Activated CD8-positive, alpha-beta T cell treated with anti-CD3 and anti-CD28 coated beads for 36 hours (primary cell): ENCODE data around the gene UBAC2. TPM values are rescaled to one million over a fixed set of nuclear protein-coding genes. Genes with fewer than 3 reads are reported as not detected.

Experiments
- ATAC-seq: fragments of 200-7000 bp; cut with Tn5 transposase; one replicate; pipeline ENCODE4 v1.10.0; 2021; ENCODE audit warnings: mild to moderate bottlenecking, moderate library complexity
- CTCF ChIA-PET: fragments of 350-600 bp; sonication (Branson Sonifier 250); formaldehyde crosslinking; loops from one replicate; lab custom pipeline; 2021; ENCODE audit warnings: antibody characterized with exemption; lab: Charles Lee
- POLR2A ChIA-PET: fragments of 350-600 bp; sonication (Branson Sonifier 250); formaldehyde crosslinking; loops from one replicate; lab custom pipeline; 2021; ENCODE audit warnings: antibody characterized with exemption; lab: Charles Lee
- DNase-seq: peaks from one replicate; pipeline ENCODE4 v3.0.0-alpha.2; 2020
- H3K27ac Mint-ChIP-seq: one replicate; pipeline ENCODE4 v1.8.0; 2021; ENCODE audit warnings: mild to moderate bottlenecking, mixed read lengths
- H3K27me3 Mint-ChIP-seq: one replicate; pipeline ENCODE4 v1.8.0; 2021; ENCODE audit warnings: mixed read lengths
- H3K36me3 Mint-ChIP-seq: one replicate; pipeline ENCODE4 v1.8.0; 2021; ENCODE audit warnings: low read depth, mixed read lengths
- H3K4me1 Mint-ChIP-seq: one replicate; pipeline ENCODE4 v1.8.0; 2021; ENCODE audit warnings: low read depth, mixed read lengths
- H3K4me3 Mint-ChIP-seq: one replicate; pipeline ENCODE4 v1.8.0; 2021; ENCODE audit warnings: mild to moderate bottlenecking, moderate library complexity, mixed read lengths
- H3K9me3 Mint-ChIP-seq: one replicate; pipeline ENCODE4 v1.8.0; 2021; ENCODE audit warnings: mixed read lengths
- intact Hi-C: fragments of 100-400 bp; cut with micrococcal nuclease; formaldehyde crosslinking; loops from one replicate; pipeline ENCODE4 v1.10.0; 2022
- total RNA-seq, 2 experiments: library from RNA; stranded (reverse); gene quantifications; one replicate each; pipeline ENCODE4 v1.2.3, GENCODE V29; 2021
- TF ChIP-seq, protein P1 (sequence below): fragments of 200-600 bp; IDR thresholded peaks from one replicate; pipeline ENCODE4 v1.8.0; 2022; ENCODE audit warnings: antibody characterized with exemption, mild to moderate bottlenecking

UBAC2 gene
- total RNA-seq, 2 experiments from 2014 or later = 63.7 to 68.4 TPM

DNA sequence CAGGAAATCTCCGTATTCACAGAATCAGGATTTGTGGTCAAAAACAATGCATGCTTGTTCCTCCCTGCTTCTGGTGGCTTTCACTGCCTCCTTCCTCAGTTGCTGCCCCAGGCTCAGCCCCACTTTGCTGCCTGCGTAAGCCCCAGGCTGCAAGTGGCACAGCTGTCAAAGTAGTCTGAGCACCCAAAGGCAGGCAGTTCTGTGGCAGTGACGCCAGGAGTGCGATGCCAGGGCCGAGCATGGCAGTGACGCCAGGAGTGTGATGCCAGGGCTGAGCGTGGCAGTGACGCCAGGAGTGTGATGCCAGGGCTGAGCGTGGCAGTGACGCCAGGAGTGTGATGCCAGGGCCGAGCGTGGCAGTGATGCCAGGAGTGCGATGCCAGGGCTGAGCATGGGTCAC, 183.8 kb downstream of the UBAC2 start:
- ATAC-seq = peak; percentile 25
- Mint-ChIP-seq H3K27ac (peak overlapping the region; percentile 81), H3K27me3 (no peaks in the 10 kb centered on the region), H3K4me3 (no peak overlapping the region), H3K9me3 (no peaks in the 10 kb centered on the region), H3K4me1 (peaks cover 92% of the 10 kb centered on the region), H3K36me3 (peaks cover 50% of the 10 kb centered on the region)
- CTCF ChIA-PET = interaction anchor here (0.8 to 19.3 kb wide), 5 partner anchors 12 to 208 kb away, joined by 3 to 395 read pairs (median 5); no protein-coding TSS in a partner anchor
- peak; percentile 65 for DNase-seq
- TF ChIP-seq, protein P1, sequence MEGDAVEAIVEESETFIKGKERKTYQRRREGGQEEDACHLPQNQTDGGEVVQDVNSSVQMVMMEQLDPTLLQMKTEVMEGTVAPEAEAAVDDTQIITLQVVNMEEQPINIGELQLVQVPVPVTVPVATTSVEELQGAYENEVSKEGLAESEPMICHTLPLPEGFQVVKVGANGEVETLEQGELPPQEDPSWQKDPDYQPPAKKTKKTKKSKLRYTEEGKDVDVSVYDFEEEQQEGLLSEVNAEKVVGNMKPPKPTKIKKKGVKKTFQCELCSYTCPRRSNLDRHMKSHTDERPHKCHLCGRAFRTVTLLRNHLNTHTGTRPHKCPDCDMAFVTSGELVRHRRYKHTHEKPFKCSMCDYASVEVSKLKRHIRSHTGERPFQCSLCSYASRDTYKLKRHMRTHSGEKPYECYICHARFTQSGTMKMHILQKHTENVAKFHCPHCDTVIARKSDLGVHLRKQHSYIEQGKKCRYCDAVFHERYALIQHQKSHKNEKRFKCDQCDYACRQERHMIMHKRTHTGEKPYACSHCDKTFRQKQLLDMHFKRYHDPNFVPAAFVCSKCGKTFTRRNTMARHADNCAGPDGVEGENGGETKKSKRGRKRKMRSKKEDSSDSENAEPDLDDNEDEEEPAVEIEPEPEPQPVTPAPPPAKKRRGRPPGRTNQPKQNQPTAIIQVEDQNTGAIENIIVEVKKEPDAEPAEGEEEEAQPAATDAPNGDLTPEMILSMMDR = no peak
- POLR2A ChIA-PET = interaction anchor here (0.8 to 2.0 kb wide), 7 partner anchors 13 to 115 kb away, joined by 3 to 7 read pairs (median 6); no protein-coding TSS in a partner anchor
- intact Hi-C loops = loop anchor here (2.0 kb wide), 1 partner anchor 28 kb away; no protein-coding TSS in a partner anchor

DNA sequence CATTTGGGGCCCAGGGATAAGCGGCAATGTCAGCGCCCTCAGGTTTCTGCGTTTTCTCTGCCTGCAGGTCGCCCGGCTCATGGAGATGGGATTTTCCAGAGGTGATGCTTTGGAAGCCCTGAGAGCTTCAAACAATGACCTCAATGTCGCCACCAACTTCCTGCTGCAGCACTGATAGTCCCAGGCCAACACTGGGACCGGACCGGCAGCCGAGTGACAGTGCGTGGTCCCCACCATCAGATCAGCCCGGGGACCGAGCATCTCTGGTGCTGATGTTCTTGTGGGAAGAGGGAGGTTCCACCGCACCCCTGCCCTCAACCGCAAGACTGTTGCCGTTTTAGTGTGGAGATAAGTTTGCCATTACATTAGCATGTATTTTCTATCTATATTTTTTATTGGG, 184.5 kb downstream of the UBAC2 start:
- Mint-ChIP-seq H3K27me3 (no peaks in the 10 kb centered on the region), H3K27ac (peak overlapping the region; percentile 81), H3K36me3 (peaks cover 43% of the 10 kb centered on the region), H3K9me3 (no peaks in the 10 kb centered on the region), H3K4me1 (peaks cover 85% of the 10 kb centered on the region), H3K4me3 (no peak overlapping the region)
- DNase-seq (peak; percentile 16), ATAC-seq (no peak)
- CTCF ChIA-PET = interaction anchor here (3.4 to 19.3 kb wide), 3 partner anchors 10 to 115 kb away, joined by 19 to 395 read pairs (median 280); no protein-coding TSS in a partner anchor
- POLR2A ChIA-PET = interaction anchor here (1.8 to 2.0 kb wide), 2 partner anchors 33 to 49 kb away, joined by 6 to 7 read pairs; no protein-coding TSS in a partner anchor
- TF ChIP-seq, protein P1 = no peak
- intact Hi-C loops = loop anchor here (2.0 kb wide), 1 partner anchor 28 kb away; no protein-coding TSS in a partner anchor

DNA sequence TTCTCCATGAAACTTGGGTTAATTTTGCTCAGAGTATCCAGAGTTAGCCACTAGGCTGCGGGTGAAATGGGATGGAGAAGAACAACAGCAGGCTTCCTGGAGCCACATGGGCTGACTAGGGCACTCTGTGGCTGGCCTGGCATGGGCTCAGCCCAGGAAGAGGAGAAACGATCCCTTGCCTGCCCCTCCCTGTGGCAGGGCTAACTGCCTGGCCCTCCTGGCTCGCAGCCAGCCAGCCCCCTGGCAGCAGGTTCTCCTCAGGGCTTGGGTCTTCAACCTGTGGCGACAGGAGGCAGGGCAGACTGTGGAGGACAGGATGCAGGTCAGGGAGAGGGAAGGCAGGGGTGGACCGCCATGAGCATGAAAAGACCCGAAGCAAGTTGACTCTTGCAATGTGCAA, 185.3 kb downstream of the UBAC2 start:
- CTCF ChIA-PET = interaction anchor here (1.2 to 19.3 kb wide), 13 partner anchors 11 to 210 kb away, joined by 3 to 395 read pairs (median 19); partner anchors contain the start of gene UBAC2
- intact Hi-C loops = loop anchor here (2.0 kb wide), 1 partner anchor 29 kb away; no protein-coding TSS in a partner anchor
- ATAC-seq (no peak), DNase-seq (no peak)
- no peak overlapping the region for H3K4me3 Mint-ChIP-seq
- POLR2A ChIA-PET = interaction anchor here (4.7 kb wide), 1 partner anchor 49 kb away, joined by 30 read pairs; no protein-coding TSS in a partner anchor
- TF ChIP-seq, protein P1 = no peak
- H3K9me3 Mint-ChIP-seq = no peaks in the 10 kb centered on the region
- no peaks in the 10 kb centered on the region for H3K27me3 Mint-ChIP-seq
- peaks cover 78% of the 10 kb centered on the region for H3K4me1 Mint-ChIP-seq
- H3K36me3 Mint-ChIP-seq = peaks cover 39% of the 10 kb centered on the region
- H3K27ac Mint-ChIP-seq = peak overlapping the region; percentile 23

DNA sequence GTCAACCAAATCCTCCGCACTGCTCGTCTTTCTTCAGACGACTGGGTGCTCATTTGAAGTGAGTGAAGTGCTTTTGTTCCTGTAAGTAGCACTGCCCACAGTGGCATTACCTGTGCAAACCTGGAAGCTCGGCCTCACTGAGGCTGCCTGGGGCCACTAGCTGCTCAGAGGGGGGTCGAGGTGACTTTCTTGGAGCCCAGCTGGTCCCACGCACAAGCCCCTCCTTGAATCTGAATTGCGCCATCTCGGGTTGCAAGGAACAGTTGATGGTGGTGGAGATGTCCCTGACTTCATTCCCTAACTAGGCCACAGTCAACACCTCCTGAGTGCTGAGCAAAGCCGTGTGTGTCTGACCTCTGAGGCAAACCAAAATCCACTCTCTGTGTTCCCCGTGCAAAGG, 185.8 kb downstream of the UBAC2 start:
- no peak for ATAC-seq
- DNase-seq = no peak
- intact Hi-C loops = no loop called here
- no peaks in the 10 kb centered on the region for H3K9me3 Mint-ChIP-seq
- peaks cover 72% of the 10 kb centered on the region for H3K4me1 Mint-ChIP-seq
- no peaks in the 10 kb centered on the region for H3K27me3 Mint-ChIP-seq
- no peak overlapping the region for H3K4me3 Mint-ChIP-seq
- TF ChIP-seq, protein P1 = no peak
- CTCF ChIA-PET = interaction anchor here (0.6 to 19.3 kb wide), 35 partner anchors 9 to 210 kb away, joined by 3 to 395 read pairs (median 8); partner anchors contain the start of genes GPR183 and UBAC2
- H3K36me3 Mint-ChIP-seq = peaks cover 34% of the 10 kb centered on the region
- peak overlapping the region; percentile 13 for H3K27ac Mint-ChIP-seq
- POLR2A ChIA-PET = interaction anchor here (1.1 to 4.7 kb wide), 3 partner anchors 19 to 49 kb away, joined by 4 to 30 read pairs (median 6); no protein-coding TSS in a partner anchor
